NK-92 (cell line): ENCODE measurements around the gene CUEDC1.

ENCODE experiments used
- DNase-seq: peaks from one replicate; lab custom pipeline; 2025; ENCODE audit not compliant: unreplicated experiment; lab: John Stamatoyannopoulos, UW

Gene CUEDC1

GRCh38 chr17:57877803-57878377, 77.3 kb downstream of the CUEDC1 start:
- DNase-seq, result no peak

GRCh38 chr17:57876866-57877237, 78.4 kb downstream of the CUEDC1 start:
- no peak for DNase-seq

DNA sequence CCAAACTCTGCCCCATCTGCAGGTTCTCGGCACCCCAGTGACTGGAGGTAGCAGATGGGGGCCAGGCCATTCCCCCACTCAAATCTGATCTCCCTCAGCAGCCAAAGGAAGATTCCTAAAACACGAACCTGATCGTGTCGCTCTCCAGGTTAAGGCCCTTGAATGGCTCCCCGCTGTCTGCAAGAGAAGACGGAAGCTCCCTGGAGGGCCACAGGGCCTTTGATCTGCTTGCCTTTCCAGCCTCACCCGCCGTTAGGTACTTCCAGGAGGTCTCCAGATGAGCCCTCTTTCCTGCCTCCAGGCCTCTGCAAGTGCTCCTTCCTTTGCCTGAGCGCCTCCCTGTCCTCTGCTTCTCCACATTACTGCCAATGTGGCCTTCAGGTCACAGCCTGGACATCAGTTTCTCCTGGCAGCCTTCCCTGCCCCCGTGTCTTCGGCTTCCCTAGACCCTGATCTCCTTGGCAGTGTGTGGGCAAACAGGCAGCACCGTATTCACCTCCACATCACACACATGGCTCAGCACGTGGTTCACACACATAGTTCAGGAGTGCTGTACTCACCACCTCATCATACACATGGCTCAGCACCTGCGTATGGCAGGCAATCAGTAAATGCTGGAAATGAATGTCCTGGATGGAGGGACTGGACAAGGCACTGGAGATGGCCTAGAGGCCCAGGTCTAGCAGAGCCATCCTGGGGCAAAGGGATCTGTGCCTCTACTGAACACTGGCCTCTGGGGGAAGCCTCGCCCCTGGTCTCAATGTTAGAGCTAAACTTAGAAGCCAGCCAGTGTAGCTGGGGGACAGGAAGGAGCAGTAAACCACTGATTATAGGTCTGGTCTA, 79.0 kb downstream of the CUEDC1 start:
- DNase-seq, result no peak

GRCh38 chr17:57875290-57876022, 79.8 kb downstream of the CUEDC1 start:
- DNase-seq, result no peak

GRCh38 chr17:57874434-57875289, 80.5 kb downstream of the CUEDC1 start:
- no peak for DNase-seq

- no peak for DNase-seq
Observed at GRCh38 chr17:57874058-57874419, 81.2 kb downstream of the CUEDC1 start.

DNA sequence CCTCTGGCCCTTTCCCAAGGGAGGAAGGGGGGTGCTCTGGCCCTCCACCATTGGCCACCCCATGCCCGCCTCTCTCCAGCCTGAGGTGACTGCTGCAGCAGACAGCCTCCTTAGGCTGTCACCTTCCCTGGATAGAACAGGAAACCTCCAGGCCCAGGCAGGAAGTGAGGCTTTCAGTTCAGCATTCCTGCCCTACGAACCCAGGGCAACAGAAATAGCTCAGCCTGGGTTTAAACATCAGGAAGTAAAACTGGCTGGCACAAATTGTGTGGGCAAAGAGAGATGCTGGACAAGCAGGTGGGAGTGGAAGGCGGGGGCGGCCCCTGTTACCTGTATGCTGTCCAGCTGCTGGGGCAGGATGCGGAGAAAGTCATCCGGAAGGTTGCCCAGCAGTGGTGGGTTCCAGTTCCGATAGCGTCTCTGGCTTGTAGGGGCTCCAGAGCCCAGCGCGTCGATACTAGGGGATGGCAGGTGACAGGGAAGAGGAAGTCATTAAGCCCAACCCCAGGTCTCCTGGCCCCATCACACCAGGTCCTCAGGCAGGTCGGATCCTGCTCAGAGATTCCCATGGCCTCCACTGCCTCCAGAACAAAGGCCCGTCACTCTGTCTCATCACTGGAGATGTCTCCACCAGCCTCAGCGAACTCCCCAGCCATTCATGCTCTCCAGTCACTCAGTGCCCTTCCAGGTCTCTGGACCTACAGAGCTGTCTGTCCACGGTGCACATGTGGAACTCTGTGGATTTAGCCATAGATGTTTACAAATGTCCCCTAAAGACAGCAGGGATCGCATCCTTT, 81.8 kb downstream of the CUEDC1 start:
- DNase-seq, result no peak

GRCh38 chr17:57872536-57872935, 82.7 kb downstream of the CUEDC1 start:
- DNase-seq, result no peak

- DNase-seq, result no peak
Observed at GRCh38 chr17:57871863-57872262, 83.3 kb downstream of the CUEDC1 start.

DNA sequence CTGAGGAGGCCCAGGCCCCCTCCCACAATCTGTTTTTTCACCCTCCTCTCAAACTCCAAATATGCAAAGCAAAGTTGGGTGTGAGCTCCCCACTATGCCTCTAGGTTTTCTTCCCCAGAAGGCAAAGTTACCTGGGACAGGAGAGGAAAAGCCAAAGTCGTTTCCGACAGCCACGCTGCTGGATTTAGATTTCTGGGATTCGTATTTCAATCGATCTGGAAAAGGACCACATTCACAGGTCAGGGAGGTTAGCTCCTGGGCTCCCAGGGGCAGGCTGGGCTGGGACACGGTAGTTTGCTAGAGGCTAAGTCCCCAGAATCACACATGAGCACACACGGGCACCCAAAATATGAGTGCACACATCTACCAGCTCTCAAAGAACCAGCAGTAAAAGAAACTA, 84.1 kb downstream of the CUEDC1 start:
- no peak for DNase-seq

GRCh38 chr17:57870283-57870635, 85.0 kb downstream of the CUEDC1 start:
- DNase-seq, result no peak

DNA sequence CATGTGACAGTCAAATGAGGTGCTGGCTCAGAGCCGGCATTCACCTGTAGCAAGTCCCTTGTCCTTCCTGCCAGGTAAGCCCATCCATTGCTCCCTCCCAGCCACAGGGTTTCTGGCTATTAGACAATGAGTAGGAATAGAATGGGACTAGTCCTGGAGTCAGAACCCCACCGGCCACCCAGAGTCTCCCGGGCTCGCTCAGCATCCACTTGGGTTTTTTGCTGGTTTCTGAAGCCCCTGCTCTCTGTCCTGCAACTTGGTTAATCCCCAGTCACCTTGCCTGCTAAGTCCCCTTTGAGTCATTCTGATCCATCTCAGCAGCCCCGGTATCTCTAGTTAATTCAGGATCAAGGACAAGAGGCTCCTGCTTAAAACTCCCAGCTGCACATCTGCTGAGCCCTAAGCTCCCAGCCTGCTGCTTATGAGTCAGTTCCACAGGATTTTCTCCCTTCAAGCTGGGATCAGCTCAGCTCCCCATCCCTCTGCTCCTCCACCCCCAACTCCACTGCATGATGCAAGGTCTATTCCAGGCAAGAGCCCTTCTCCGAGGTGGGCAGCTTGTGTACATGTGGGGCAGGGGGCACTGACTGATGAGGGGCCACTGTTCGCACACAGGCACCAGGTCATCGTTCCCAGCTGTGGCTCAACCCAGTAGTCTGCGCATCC, 85.5 kb downstream of the CUEDC1 start:
- no peak for DNase-seq

- no peak for DNase-seq
Observed at GRCh38 chr17:57868910-57869616, 86.1 kb downstream of the CUEDC1 start.

GRCh38 chr17:57868007-57868909, 87.0 kb downstream of the CUEDC1 start:
- no peak for DNase-seq

GRCh38 chr17:57867126-57867525, 88.1 kb downstream of the CUEDC1 start:
- DNase-seq, result no peak

GRCh38 chr17:57866723-57867122, 88.5 kb downstream of the CUEDC1 start:
- DNase-seq, result no peak

- no peak for DNase-seq
Observed at GRCh38 chr17:57866319-57866718, 88.9 kb downstream of the CUEDC1 start.

DNA sequence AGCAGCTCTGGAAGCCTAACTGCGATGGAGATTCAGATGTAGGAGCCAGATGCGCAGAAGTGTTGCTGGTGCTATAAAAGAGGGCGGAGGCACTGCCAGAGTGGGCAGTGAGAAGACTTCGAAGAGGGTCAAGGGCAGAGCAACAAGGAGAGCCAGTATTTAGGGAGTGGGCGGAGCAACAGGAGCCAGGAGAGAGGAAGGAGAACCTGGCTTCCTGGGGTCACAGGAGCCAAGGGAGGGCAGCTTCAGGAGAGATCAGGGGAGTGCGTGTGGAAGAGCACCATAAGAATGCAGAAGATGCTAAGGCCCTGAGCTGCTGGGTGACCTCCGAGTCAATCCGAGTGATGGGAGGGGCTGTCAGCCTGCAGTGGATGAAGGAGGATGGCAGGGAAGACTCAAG, 90.9 kb downstream of the CUEDC1 start:
- DNase-seq, result no peak
